Occipital lobe (tissue), 2 donors: ENCODE measurements around the gene TEX51. TPM values are rescaled to one million over a fixed set of nuclear protein-coding genes. Genes with fewer than 3 reads are reported as not detected.

Experiments used
- DNase-seq: peaks from one replicate; lab custom pipeline; 2025; lab: John Stamatoyannopoulos, UW
- total RNA-seq: library from RNA; depleted of rRNA; stranded (reverse); fragments of >200 nt; gene quantifications from one replicate; pipeline ENCODE4 v1.2.3, GENCODE V29; 2014

TEX51 gene
- total RNA-seq, 1 donor from 2014 or later = not detected

GRCh38 chr2:126913329-126913728 lies 14.6 kb downstream of the TEX51 start:
- no peak for DNase-seq

DNA sequence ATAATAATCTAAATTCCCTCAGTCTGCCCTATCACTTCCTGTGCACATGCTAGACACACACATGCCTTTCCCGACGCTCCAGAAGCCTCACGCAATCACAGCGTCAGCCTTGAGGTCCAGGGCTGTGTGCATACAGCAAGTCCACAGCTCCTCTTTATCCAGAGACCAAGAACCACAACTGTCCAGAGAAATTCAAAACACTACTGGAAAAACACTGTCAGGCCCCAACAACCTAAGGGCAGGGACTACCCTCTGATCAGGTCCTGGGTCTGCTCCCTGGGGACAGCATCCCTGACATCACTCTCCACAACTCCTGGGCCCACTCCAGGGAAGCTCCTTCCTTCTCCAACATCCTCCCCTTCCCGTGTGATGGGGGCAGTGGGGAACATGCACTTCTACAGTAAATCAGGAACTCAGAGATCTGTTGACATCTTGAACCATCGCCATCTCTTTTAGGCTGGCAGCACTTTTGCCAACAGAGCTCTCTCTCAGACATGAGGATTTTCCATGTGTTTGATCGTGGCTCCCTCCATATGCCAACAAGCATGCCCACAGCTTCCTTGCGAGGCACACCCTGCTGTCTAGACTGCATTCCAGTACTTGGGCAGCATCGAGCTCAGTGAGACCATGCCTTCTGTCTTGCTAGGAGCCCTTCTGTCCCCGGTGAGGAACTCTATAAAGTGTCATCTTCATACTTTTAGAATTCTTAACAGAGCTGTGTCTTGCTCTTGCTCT lies 15.4 kb downstream of the TEX51 start:
- no peak for DNase-seq

GRCh38 chr2:126914811-126915500 lies 16.3 kb downstream of the TEX51 start:
- peak; percentile 19 for DNase-seq

DNA sequence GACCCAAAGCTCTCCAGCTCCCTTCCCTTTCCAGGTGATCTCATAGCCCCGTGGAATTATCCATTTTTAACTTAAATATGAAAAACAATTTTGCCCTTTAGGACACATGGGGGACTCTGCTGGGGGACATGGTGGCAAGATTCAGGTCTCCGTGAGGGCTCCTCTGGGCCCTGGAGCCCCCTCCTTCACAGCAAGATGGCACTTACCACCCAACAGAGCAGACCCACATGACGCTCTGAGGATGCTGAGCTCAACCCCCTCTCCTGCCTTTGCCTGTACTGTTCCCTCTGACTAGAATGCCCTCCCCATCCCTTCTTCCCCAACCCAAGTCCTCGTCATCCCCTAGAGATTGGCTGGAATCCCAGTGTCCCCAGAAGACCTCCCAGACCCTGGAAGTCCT lies 17.2 kb downstream of the TEX51 start:
- no peak for DNase-seq

- DNase-seq = no peak
Measured at GRCh38 chr2:126916744-126917143, 18.1 kb downstream of the TEX51 start.

GRCh38 chr2:126921066-126921465 lies 22.4 kb downstream of the TEX51 start:
- no peak for DNase-seq

GRCh38 chr2:126930970-126931590 lies 32.4 kb downstream of the TEX51 start:
- no peak for DNase-seq

DNA sequence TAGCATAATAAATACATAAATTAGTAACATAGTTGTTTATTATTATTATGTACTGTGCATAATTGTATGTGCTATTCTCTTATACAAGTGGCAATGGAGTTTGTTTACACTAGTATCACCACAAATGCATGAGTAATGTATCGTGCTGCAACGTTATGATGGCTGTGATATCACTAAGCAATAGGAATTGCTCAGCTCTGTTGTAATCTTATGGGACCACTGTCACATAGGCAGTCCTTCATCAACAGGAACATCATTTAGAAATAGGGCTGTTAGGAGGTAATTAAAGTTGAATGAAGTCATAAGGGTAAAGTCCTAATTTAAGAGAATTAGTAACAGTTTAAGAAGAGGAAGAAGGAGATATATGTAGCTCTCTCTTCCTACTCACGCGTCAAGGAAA lies 33.8 kb downstream of the TEX51 start:
- DNase-seq = no peak

DNA sequence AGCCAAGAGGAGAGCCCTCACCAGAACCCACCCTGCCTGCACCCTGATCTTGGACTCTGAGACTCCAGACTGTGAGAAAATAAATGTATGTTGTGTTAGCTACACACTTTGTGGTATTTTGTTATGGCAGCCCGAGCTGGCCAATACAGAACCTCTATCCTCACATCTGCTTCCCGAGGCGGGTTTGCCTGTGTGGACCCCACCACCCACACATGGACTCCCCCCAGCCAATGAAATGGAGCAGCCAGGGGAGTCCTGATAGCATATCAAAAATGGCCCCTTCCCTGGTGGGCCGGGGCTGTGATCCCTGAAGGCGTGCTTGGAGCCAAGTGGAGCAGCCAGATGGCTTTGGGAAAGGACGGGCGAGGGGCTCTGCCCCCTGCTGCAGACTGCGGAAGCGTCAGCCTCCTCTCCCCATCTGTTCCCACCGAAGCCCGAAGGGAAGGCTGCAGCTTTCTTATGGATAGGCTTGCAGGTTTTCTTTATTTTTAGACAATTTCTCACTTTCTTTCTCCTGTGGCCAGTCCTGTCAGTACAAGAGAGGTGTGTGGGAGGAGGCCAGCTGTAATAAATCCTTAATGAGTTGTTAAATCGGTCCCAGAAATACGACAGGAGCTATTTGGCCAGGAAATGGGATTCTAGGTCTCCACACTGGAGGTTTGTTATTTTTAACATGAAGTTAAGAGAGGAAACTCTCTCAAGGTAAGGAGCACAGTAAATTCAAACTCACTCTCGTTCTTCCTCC lies 34.4 kb downstream of the TEX51 start:
- DNase-seq = peak; percentile 6

GRCh38 chr2:126933711-126934091 lies 35.0 kb downstream of the TEX51 start:
- DNase-seq = no peak

DNA sequence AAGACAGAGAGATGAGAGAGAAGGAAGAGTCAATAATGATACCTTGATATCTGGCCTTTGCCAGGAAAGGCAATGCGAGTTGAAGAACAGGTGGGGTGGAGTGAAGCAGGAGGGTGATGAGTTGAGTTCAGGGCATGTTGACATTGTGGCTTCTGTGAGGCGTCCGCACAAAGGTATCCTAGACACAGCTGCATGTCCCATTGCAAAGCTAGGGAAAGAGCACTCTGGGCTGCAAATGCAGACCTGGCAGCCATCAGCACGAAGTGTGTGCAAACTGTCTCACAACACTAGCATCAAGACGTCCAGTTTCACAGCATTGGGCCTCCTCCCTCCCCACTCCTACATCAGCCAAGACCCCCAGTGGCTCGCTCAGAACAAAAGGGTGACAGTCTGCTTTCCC lies 36.1 kb downstream of the TEX51 start:
- no peak for DNase-seq

DNA sequence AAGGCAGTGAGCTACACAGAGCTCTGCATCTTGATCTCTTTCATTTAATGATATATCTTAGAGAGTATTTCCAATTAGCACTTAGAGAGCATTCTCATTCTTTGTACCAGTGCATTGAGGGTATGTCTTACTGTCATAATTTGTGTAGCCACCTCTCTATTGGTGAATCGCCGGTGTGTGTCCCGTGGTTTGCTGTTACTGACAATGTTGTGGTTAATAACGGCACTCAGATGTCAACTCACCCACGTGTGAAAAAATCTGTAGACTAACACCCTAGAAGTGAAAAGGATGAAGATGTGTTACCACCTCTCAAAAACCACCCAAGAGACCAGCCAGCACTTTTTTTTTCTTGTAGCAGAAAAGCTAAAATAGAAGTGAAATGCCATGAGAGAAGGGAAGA lies 37.1 kb downstream of the TEX51 start:
- no peak for DNase-seq

DNA sequence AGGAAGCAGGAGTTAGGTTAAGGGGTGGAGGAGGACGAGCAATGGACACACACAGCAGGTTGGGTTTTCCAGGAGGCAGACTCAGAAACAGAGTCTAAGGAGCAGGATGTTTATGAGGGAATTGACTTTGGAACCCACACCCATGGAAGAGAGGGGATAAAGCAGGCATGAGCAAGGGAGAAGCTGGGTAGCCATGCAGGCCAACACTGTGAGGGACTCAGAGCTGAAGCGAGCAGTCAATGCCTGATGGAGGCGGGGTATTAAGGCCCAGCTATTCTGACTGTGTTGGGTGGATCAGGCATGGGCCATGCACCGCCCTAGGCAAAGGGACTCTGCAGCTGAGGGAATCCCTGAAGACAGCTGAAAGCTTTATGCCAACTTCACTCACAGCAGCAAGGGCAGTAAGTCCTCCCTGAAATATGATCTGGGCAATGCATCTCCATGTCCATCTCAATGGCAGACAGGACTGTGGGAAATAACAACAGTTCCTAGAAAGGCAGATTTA lies 37.6 kb downstream of the TEX51 start:
- DNase-seq = no peak

- no peak for DNase-seq
Measured at GRCh38 chr2:126940331-126940730, 41.6 kb downstream of the TEX51 start.

DNA sequence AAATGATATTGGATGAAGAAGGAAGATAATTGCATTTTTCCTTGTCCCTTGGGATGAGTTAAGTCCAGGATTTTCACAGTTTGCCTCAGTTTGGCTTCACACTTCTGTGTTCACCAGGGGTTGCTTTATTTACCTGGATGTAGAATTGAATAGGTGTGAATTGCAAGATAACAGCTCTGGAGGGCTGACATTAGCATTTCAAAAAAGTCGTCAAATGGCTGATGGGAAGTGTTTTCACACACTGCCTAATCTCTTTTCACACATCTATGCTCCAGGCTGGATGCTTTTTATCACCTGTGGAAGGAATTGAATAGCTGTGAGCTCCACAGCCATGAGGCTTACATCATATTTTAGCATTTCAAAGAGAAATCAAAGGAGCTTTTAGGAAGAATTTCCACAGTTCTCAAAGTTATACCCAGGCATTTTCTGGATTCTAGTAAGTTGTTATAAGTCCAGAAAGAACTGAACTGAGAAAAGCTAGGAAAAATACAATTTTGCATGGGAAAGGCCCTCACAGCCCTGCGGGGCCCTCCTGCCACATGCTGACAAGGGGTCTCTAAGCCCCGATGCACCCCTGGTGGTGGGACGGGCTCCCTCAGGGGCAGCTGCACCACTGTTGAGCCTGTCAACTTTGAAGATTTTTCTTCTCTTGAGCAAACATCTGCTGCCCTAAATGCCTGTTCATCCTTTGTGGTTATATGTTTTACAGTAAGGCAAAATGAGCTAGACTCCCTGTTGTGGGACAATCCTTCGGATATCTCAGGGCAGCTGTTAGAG lies 43.9 kb downstream of the TEX51 start:
- no peak for DNase-seq

DNA sequence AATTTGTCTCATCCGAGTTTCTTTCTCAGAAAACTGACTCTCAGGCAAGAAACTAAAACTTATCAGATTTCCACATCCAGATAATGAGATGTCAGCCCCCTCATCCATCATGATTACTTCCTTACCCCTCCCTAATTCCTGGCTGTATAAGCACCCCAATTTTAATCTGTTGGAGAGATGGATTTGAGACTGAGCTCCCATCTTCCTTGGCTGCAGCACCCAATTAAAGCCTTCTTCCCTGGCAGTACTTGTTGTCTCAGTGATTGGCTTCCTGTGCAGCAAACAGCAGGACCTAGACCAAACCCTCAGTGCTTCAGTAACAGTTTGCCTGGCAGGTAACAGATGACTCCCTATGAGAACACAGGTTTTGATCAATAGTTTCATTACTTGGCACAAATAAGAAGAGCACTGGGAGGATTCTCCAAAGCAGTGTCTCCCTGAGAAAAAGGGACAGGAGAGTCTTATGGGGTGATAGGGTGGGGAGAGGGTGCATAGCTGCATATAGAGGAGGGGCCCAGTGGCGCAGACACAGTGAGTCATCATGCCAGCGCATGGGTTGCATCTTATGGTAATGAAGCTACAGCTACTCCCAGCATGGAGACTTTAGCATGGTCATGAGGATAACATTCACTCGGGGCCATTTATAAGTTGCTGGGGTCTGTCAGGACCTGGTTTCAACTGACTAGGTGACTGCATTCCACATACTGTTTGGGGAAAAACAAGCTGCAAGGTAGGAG lies 45.1 kb downstream of the TEX51 start:
- DNase-seq = no peak

DNA sequence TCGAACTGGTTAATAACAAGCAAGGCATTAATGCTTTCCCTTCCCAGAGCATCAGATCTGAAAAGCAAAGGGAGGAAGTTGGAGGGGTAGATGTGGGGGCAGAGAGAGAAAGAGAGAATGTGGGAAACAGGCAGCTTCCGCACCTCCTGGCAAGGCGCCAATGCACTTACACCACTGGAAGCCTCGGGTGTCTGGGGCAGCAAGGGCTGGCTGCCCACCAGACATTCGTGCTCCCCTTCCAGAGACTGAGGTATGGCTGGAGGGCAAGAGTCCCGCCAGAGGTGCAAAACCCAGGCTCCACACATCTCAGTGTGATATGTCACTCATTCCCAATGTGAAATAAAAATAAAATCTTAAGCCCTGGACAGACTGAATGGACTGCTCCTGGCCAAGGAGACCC lies 46.4 kb downstream of the TEX51 start:
- DNase-seq = no peak

GRCh38 chr2:126946318-126947102 lies 47.8 kb downstream of the TEX51 start:
- DNase-seq = no peak

DNA sequence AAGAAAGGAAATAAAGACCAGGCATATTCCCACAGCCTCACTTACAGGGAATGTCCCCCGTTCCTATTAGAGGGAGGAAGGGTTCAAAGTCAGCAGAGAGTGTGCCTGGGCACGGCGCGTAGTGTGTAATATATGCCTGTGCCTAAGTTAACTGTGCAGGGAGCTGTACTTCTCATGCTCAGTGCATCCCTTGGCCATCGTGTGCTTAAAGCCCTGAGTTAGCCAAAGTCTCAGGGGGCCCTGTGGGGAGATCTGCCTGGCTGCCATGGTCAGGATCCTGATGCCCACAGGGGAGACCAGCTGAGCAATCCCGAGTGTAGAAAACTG lies 48.4 kb downstream of the TEX51 start:
- DNase-seq = no peak

DNA sequence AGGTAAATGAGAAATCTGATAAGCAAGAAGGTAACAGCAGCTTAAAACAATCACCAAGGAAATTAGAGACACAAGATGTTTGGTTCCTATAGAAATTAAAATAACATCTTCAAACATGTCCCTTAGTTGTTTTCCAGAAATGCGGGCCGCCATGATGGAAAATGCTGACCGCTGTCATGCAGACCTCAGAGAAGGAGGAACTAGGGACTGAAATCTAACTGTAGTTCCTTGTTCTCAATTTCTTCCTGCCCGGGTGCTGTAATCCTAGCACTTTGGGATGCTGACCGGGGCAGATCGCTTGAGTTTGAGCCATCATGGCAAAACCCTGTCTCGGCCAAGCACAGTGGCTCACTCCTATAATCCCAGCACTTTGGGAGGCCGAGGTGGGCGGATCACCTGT lies 51.1 kb downstream of the TEX51 start:
- DNase-seq = no peak
